Epithelial cell of prostate (primary cell): ENCODE data around the gene SCRN1.

Experiments
- DNase-seq: peaks from one replicate; pipeline ENCODE4 v3.0.0-alpha.2; 2011; ENCODE audit warnings: low read depth, low spot score
- H3K27ac ChIP-seq: fragments of 450-650 bp; 2 replicates; pipeline ENCODE4 v1.5.1; 2017; ENCODE audit warnings: mild to moderate bottlenecking

Gene SCRN1

DNA sequence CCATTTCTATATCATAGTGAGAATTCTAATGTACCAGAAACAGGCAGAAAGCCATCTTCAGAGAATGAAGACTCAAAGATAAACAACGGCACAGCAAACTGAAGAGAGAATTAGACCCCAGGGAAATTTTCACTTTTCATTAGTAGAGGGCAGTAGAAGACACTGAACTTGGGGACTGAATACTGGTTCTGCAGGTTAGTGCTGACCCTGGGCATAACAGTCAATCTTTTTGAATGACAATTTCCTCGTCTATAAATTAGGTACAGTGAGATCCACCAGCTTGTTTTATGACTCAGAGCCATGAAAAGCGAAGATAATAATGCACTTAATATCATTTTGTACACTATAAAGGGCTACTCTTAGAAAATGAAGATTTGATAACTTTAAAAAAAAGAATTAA, 23.2 kb upstream of the SCRN1 start:
- no peak overlapping the region for H3K27ac ChIP-seq
- DNase-seq, result no peak

DNA sequence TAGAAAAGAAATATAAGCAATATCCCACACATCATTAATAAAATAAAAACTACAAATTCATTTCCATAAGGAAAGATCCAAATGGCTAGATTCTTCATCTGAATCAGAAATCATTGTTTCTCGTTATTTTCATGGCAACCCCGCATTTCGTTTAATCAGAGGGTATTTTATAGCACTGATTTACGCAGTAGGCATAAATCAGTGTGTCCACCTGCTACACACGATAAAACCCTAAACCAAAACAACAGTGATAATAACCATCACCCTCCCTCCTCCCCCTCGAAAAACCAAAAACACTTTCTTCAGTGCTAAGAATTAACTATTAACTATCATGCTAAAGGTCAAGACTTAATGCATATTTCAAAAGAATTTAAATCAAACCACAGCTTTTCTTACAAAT, 20.4 kb upstream of the SCRN1 start:
- H3K27ac ChIP-seq, result no peak overlapping the region
- no peak for DNase-seq

DNA sequence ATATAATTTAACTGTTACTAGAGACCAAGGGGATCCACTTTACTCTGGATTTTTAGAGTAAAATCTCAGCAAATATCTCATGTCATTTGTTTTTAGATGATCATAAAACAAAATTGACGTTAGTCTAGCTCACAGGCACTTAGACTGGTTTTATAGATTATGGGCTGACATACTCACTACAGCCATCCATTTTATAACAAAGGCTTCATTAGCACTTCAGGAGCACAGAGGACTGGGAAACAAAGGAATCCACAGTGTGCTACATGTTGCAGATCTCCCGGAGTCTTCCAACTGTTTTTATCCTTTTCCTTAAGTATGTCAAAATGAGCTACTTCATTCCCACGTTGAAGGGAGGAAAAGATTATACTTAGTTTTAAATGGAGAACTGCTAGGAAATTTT, 15.9 kb upstream of the SCRN1 start:
- no peak for DNase-seq
- H3K27ac ChIP-seq, result no peak overlapping the region

DNA sequence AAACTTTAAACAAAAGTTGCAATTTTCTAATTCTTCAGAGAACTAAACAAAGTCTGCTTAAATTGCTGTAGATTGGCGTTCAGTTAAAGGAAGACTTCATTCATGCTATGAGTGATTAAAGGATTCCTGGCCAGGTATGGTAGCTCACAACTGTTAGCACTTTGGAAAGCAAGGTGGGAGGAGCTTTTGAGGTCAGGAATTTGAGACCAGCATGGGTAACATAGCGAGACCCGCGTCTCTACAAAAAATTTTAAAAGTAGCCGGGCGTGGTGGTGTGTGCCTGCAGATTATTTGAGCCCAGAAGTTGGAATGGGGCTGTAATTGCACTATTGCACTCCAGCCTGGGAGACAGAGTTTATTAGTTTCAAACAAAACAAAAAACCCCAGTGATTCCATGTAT, 13.5 kb upstream of the SCRN1 start:
- no peak overlapping the region for H3K27ac ChIP-seq
- DNase-seq, result no peak

DNA sequence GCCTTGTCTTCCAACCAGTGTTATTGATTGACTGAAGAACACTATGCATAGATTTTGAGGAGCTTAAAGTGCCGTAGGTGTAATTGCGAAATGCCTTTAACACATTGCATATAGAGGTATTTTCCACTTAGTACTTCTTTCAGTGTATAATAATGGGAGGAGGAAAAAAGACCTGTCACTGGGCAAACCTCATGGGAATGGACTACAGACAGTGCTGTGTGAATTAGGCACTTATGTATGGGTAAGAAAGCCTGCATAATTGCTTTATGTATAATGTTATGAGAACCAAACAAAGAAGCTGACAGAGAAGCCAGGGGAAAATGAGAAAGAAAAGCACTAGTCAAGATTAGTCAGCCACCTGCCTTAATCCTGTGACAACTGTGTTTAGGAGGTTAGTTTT, 12.4 kb upstream of the SCRN1 start:
- H3K27ac ChIP-seq, result no peak overlapping the region
- DNase-seq, result no peak

DNA sequence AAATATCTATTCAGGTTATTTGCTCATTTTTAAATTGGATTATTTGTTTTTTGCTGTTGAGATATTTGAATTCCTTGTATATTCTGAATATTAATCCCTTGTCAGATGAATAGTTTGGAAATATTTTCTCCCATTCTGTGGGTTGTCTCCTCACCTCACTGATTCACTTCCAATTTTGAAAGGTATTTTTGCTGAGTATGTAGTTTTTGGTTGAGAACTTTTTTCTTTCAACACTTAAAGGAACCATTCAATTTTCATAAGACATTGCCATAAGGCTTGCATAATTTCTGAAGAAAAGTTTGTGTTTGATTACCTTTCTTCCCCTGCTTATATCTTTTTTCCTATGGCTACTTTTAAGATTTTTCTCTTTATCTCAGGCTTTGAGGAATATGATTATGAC, 8.9 kb upstream of the SCRN1 start:
- H3K27ac ChIP-seq, result no peak overlapping the region
- DNase-seq, result no peak

DNA sequence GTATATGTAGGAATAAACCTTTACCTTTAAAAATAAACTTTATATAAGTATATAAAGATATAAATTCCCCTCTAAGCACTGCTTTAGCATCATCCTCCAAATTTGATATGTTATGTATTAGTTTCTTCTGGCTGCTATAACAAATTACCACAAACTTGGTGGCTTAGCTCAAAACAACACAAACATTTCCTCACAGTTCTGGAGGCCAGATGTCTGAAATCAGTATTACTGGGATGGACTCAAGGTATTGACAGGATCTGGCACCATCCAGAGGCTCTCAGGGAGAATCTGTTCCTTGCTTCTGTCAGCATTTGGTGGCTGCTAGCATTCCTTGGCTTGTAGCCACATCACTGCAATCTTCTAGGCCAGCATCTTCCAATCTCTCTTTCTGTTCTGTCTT, 6.7 kb upstream of the SCRN1 start:
- DNase-seq, result no peak
- H3K27ac ChIP-seq, result no peak overlapping the region

DNA sequence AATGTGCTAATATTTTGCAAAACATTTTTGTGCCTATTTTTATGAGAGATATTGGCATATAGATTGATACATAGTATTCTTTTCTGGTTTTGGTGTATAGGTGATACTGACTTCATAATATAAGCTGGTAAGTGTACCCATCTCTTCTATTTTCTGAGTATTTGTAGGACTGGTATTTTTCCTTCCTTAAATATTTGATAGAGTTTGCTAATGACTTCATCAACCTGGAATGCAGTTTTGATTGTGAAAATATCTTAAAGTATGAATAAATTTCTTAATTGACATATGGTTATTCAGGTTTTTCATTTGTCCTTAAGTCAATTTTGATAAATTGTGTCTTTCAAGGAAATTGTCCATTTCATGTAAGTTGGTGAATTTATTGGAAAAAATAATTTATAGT, 6.1 kb upstream of the SCRN1 start:
- DNase-seq, result no peak

DNA sequence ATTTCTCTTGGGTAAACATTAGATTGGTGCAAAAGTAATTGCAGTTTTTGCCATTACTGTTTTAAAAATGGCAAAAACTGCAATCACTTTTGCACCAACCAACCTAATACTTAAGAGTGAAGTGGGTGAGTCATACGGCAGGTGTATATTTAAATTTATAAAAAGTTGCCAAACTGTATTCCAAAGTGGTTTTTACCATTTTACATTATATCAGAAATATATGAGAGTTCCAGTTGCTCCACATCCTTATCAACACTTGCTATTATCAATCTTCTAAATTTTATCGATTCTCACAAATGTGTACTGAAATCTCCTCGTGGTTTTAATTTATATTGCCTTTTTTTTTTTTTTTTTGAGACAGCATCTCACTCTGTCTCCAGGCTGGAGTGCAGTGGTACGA, 3.5 kb upstream of the SCRN1 start:
- DNase-seq, result no peak
- no peak overlapping the region for H3K27ac ChIP-seq

More for the DNA sequence above, 6.1 kb upstream of the SCRN1 start:
- H3K27ac ChIP-seq, result no peak overlapping the region

DNA sequence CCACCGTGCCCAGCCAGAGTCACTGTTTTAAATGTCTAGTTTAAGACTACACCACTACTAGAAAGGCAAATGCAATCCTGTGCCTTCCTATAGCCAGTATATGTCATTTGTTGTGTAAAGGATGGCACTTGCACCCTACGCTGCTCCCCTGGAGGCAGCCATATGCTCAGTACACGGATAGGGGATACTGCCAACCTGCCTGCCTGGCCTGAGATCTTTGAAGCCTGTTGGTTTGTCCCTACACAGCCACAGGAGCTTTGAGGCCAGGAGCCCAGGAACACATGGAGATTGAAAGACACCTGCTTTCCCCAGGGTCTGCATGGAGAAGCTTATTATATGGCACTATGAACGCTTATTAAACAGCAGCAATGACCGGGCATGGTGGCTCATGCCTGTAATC, 2.3 kb upstream of the SCRN1 start:
- no peak overlapping the region for H3K27ac ChIP-seq
- DNase-seq, result no peak

DNA sequence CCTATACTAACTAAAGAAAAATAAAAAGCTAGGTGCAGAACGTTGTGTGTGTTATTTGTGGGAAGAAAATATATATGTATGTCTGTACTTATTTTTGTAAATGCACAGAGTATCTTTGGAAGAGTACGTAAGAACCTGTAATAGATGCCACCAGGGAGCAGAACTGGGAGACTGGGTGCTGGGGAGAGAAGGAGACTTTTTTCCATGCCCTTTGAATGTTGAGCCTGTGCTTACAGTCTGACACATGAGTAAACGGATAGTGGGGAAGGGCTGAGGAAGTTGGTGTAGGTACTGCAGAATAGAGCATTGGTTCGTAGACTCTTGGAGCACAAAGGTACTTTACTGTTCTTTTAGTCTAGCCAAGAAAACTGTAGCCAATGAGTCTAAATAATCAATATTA, 1.3 kb upstream of the SCRN1 start:
- H3K27ac ChIP-seq, result no peak overlapping the region
- DNase-seq, result no peak

DNA sequence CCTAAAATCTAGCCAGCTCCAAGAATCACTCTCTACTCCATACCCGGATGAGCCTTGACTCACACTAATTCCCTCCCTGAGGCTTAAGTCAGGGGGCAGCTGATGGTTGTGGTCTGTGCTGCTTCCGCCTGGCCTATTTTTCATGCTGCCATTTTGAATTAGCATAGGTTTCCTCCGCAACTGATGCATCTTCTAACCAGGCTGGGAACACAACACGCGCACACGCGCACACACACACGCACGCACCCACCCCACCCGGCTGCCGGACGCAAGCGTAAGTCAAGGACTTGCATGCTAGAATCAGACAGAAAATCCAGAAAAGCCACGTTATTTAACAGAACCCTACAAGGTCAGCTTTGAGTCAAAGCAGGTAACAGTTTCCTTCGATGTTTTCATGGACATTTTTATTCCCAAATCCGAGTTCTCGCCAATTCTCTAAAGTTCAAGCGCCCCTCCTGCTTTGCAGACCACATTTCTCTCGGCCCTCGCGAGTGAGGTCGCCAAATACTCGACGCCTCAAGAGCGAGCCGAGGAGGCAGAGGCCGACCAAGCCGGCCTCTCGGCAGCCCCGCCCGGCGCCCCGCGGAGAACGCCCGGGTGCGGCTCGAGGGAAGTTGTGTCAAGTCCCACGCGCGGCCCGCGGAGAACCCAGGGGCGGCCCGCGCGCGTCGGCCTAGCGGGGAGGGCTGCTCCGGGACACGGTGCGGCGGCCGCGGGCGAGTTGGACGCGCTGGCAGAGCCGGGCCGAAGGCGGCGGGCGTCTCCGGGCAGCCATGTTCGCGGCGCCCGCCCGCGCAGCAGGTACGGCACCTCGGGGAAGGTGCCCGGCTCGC, 961 bp downstream of the SCRN1 start:
- no peak for DNase-seq

DNA sequence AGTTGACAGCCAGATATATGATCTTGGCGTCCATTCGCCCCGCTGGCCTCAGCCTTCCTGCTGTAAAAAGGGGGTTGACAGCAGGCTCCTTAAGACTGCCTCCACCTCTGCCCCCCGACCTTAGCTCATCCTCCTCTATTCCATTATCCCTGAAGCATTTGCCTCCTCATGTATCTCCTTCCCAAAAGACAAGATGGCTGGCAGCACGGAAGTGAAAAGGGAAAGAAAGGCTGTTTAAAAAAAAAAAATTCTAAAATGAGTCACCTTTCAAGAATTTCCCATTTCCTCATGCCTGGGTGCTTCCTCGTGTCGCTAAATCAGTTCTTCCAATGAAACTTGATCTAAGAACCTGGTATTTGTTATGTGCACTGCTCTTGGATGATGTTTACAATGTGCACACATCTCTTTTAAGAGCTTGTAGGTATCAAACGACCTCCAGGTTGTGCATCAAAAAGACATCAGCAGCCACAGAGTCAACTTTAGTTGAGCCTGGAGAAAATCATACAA, 1.7 kb downstream of the SCRN1 start:
- peak overlapping the region; percentile 97 for H3K27ac ChIP-seq
- peak; percentile 27 for DNase-seq

More for the DNA sequence above, 961 bp downstream of the SCRN1 start:
- peak overlapping the region; percentile 97 for H3K27ac ChIP-seq

DNA sequence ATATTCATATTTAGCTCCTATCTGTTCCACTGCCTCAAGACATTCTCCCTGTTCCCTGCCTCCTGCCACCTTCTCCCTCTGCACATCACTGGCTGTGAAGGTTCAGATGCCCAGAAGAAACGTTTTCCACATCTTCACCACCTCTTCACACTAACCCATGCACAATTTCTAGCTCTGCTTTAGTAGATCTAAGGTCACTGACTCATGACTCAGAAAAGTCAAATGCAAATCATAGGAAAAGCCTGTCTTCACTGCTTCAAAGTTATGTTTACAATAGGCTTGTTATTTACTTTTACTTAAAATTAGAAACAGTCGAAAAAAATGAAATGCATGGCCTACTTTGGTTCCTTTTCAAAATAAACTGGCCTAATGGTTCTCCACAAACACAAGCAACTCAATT, 2.5 kb downstream of the SCRN1 start:
- no peak for DNase-seq
- peak overlapping the region; percentile 97 for H3K27ac ChIP-seq

DNA sequence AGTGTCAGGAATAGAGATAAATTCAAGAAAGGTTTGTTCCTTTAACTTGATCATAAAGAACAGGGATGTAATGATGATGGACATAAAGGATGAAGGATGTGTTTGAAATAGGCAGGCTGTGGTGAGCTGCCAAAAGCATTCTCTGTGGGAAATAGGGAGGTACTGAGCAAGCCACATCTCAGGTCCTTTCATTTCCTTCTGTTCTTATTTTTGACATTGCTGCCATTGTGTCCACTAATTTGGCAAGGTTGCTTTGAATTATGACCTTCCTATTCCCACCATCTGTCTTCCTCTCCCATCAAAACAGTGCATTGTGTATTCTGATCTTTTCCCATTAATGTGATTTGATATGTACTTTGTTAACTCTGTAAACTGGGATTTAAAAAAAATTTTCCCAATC, 9.4 kb downstream of the SCRN1 start:
- H3K27ac ChIP-seq, result no peak overlapping the region
- no peak for DNase-seq

DNA sequence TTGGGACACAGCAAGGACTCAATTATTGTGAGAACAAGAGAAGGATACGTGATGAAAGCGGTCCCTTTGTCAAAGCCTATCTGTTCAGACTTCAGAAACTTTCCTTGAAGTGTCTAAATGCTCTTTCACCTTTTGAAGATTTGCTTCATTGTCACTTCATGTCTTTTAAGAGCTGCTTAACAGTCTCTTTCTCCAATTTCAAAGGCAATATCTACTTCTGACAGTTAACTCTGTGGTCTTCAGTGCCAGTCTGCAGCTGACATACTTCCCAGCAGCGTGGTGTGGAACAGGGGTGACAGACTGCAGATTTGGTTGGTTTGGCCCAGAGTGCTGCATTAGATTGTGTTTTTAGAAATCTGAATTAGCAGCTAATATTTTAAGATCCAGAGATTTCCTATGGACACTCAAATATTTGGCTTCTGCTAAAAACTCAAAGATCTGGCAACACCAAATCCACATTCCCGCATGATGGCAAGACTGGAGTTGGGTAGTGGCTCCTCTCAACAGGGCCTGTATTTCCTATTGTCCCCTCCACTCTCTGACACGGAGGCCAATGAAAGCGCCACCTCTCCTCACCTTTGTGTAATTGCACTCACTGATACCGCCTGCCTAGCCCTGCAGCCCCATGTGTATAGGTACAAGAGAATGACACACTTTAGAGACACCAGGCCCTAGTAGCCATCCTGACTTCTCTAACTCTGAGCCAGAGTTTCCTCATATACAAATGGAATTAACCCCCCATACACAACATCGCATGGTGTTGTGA, 11.5 kb downstream of the SCRN1 start:
- no peak overlapping the region for H3K27ac ChIP-seq
- no peak for DNase-seq

DNA sequence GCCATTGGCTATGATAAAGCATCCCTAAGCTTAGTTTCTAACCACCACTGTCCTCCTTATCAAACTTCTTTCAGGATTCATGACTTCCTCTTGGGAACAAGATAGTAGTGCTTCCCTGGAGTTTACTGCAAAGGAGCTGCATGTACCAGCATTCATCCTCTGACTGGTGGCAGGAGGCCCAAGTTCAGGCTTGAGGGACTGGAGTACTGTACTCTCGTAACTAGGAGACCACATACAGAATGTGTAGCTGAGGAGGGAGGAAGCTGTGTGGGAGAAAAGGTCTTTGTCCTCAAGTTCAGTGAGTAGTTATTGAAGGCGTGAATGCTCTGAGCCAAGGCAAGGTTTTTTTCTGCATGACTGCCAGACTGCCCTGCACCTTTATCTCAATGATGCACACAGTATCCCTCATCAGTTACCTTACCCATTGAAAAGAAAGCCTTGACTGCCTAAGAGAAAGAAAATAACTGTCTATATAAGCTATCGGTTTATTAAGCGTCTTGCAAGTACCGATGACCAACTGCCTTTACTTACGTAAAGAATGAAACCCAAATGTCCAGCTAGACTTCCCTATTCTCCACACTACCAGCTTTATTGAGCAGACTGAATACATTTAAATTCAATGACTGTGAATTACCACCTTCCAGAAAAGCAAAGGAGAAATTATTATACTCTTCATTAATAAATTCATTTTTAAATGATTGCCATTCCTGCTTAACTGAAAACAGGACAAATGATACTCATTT, 12.8 kb downstream of the SCRN1 start:
- DNase-seq, result no peak
- H3K27ac ChIP-seq, result no peak overlapping the region

DNA sequence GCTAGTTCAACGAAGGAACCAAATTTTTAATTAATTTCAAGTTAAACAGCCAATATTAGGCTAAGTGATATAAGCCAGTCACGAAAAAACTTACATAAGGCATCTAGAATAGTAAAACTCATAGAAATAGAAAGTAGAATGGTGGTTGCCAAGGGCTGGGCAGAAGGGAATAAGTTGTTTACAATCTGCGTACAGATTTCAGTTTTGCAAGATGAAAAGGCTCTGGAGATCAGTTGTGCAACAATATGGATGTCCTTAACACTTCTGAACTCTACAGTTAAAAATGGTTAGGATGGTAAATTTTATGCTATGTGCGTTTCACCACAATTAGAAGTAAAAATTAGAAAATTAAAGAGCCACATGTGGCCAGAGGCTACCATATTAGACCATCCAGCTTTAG, 13.3 kb downstream of the SCRN1 start:
- H3K27ac ChIP-seq, result no peak overlapping the region
- no peak for DNase-seq

DNA sequence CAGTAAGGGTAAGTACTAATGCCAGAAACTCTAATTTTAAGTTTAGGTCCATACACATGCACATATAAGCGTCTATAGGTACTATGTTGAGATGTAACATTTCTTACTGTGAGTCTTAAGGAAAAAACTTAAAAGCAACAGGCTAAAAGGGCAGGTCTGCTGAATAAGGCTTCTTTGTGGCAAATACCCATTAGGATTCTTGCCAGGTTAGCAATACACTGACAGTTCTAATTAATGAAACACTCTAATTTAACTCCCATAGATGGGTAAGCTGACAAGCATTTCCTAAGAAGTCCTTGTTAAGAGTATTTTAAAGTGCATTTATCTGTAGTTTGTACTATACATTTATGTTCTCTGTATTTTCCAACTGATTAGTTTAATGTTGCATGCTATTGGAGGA, 14.0 kb downstream of the SCRN1 start:
- DNase-seq, result no peak
- H3K27ac ChIP-seq, result no peak overlapping the region

DNA sequence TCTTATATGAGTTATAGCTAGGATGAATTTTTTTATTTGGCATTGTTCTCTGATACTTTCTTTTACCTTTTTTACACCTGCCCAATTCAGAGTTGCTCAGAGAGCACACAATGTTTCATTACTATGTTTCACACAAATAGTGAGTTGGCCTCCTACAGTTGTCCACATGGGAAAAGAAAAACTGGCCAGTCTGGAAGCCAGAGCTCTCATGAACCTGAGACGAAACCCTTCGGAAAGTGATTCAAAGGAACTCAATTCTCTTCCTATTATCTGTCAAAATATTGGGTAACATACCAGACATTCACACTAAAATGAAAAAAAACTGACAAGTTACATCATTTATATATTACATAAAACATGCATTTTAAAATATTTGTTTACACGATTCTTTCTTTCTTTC, 15.3 kb downstream of the SCRN1 start:
- H3K27ac ChIP-seq, result no peak overlapping the region

DNA sequence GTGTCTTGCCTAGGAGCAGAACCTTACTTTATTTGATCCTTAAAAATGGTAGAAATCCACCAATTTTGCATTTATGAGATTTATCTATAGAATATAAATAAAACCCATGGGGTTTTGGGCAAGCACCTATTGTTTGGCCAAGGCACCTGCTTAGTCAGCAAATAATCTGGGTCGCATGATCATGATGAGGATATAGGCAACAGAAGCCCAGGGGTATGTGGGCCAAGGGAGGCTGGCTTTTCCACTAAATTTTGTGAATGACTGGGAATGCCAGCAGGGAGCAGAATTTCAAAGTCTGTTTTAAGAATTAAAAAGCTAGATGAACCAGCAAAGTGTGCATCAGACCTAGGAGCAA, 17.3 kb downstream of the SCRN1 start:
- H3K27ac ChIP-seq, result no peak overlapping the region
- DNase-seq, result no peak

More for the DNA sequence above, 15.3 kb downstream of the SCRN1 start:
- DNase-seq, result no peak
